GM21515 (cell line): ENCODE measurements around the gene CCDC83.

Experiments
- ATAC-seq: cut with Tn5 transposase; IDR thresholded peaks from one replicate; pipeline ENCODE4 v1.9.1; 2021; ENCODE audit not compliant: unreplicated experiment

The CCDC83 gene

DNA sequence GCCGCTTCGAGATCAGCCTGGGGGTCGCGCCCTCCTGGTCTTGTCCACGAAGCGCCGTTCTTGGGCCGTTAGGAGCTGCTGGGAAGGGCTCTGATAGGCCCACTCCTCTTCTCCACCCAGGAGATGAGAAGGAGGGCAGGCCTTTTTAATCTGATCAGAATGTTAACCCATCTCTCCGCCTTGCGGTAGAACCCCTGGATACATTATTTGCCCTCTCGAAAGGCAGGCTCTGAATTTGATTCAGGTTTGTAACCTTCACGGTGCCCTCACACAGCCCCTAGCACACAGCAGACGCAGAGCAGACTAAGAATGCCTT, at the start of gene CCDC83:
Gene CCDC83 (plus strand): TSS at position 43 of the 316 bp plus-strand sequence. CDS start 9,741 bp downstream, outside the sequence.
- no peak for ATAC-seq

DNA sequence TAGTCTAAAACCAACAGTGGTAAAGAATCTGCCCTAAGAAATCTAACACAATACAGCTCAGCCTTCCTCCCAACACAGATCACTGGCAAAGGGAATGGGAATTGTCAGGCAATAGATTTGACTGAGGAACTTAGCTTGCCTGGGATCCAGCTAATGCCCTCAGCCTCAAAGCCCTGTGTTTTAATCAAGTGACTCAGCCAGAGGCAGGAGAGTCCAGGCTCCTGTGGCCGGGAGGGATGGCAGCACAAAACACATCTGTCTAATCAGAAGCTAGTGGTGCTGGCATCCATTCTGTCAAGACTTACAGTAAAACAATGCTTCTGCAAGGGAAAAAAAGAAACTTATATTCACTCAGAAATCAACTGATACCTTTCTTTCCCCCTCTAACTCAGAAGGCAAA, 49.8 kb upstream of the CCDC83 start:
- no peak for ATAC-seq

- no peak for ATAC-seq
These were observed 49.2 kb upstream of the CCDC83 start for GRCh38 chr11:85806016-85806415.

- no peak for ATAC-seq
These were observed 48.3 kb upstream of the CCDC83 start for GRCh38 chr11:85806876-85807275.

- no peak for ATAC-seq
These were observed 46.0 kb upstream of the CCDC83 start for GRCh38 chr11:85809191-85809590.

GRCh38 chr11:85809863-85810262, 45.3 kb upstream of the CCDC83 start:
- no peak for ATAC-seq

DNA sequence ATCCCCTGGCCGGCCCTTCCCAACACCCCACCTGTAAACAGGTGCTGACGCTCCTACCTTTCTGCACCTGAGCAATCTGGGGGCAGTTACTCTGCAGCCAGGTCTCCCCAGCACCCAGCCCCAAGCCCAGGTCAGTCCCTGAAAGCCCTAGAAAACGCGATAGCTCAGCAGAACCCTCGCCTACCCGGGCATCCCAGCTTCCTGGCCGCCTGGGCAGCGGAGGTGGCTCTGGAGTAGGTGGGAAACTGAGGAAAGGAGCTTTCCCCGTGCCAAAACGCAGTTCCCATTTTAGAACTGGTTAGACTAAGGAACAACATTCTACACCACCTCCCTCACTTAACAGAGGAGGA, 44.7 kb upstream of the CCDC83 start:
- no peak for ATAC-seq

DNA sequence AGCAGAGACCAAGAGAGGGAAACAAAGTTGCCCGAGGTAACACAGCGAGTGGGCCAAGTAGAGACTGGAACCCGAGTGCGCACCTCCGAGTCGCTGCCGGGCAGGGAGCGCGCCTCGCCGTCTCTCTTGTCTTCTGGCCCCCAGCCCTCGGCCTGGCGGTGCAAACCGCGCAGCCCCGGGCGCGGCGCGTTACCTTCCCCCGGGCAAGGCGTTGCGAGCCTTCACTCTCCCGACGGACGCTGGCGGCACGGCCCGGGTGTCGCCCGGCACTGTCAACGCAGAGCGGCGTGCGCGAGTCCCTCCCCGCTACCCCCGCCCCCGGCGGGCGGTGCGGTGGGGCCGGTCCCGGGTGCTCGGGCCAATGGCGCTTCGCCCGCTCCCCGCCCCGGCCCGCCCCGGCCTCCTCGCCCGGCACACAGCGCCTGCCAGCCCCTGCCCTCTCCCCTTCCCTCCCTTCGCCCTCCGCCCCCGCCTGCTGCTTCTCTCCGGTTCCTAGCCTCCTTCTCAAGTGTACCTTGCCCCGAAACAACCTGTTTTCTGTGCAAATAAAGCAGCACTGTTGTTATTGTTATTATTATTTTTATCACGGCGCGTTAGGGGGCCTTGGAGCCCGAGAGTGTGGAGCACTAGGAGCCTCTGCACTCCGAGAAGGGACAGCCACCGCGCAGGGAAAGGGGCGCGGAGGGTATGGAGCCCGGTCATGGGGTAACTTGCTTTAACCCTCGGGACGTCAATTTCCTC, 44.1 kb upstream of the CCDC83 start, which contains the start of gene SYTL2:
Gene SYTL2 (minus strand): TSS at position 271 of the 741 bp plus-strand sequence. CDS start 53,416 bp downstream, outside the sequence.
- peak; percentile 83 for ATAC-seq

DNA sequence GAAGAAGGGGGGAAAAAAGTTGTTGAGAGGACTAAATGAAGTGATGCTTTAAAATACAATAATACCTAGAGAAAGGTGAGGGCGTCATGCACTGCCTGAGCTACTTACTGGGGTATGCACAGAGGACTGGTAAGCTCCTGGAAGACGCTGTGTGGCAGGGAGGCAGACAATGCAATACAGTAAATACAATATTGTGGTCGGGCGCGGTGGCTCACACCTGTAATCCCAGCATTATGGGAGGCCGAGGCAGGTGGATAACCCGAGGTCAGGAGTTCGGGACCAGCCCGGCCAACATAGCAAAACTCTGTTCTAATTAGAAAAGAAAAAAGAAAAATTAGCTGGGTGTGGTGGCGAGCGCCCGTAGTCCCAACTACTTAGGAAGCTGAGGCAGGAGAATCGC, 43.6 kb upstream of the CCDC83 start:
- no peak for ATAC-seq

DNA sequence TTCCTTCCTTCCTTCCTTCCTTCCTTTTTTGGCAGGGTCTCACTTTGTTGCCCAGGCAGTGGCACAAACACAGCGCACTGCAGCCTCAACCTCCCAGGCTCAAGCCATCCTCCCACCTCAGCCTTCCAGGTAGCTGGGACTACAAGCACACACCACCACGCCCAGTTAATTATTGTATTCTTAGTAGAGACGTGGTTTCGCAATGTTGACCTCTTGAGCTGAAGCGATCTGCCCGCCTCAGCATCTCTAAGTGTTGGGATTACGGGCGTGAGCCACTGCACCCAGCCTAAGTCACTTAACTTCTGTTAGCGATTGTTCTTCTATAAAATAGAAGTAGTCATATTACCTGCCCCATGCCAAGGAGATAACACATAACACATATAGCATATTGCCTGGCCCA, 41.5 kb upstream of the CCDC83 start:
- no peak for ATAC-seq

GRCh38 chr11:85815186-85815931, 39.8 kb upstream of the CCDC83 start:
- ATAC-seq: no peak

- ATAC-seq: no peak
These were observed 35.7 kb upstream of the CCDC83 start for GRCh38 chr11:85819441-85819840.

GRCh38 chr11:85821636-85822035, 33.5 kb upstream of the CCDC83 start:
- ATAC-seq: no peak

- no peak for ATAC-seq
These were observed 32.4 kb upstream of the CCDC83 start for GRCh38 chr11:85822814-85823213.

- no peak for ATAC-seq
These were observed 31.4 kb upstream of the CCDC83 start for GRCh38 chr11:85823816-85824215.

GRCh38 chr11:85825616-85826015, 29.6 kb upstream of the CCDC83 start:
- ATAC-seq: no peak

- ATAC-seq: peak; percentile 66
These were observed 28.9 kb upstream of the CCDC83 start for GRCh38 chr11:85826116-85826855.

DNA sequence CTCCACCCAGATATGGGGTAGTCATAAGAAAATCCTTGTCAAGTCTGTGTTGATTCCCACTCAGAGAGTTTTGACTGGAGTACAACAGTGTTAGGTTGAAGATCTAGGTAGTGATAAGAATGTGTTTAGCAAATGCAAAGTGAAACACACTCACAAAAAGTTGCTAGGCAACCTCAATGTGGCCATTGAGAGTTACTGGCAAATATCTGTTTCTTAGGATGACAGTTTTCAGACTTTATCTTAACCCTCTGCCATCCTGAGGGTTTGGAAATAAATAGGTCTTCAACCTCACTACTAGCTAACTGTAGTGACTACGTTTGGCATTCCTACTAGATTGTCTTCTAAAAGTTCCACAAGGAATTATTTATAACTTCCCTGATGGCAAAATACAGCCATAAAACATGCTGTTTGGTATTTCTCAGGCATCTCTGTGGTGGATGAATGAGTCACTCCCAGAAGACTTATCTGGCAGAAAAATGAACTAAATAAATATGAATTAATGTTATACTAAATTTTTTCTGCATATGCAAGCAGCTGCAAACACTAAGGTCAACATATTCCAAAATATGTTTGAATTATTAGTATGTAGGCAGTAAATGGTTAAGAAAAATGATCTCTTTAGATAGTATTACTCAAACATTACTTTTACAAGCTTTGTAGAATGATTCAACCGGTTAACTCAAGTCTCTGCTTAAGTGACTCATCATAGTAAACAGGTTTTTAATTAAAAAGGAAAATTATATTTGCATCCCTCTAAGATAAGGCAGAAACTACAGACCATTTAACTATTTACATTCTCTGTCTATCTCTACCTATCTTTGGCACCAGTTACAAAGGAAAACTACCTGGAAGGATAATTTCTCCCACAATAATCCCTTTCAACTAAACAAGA, 27.2 kb upstream of the CCDC83 start:
- ATAC-seq: no peak

GRCh38 chr11:85828640-85828978, 26.6 kb upstream of the CCDC83 start:
- ATAC-seq: no peak

- no peak for ATAC-seq
These were observed 26.0 kb upstream of the CCDC83 start for GRCh38 chr11:85829172-85829571.

DNA sequence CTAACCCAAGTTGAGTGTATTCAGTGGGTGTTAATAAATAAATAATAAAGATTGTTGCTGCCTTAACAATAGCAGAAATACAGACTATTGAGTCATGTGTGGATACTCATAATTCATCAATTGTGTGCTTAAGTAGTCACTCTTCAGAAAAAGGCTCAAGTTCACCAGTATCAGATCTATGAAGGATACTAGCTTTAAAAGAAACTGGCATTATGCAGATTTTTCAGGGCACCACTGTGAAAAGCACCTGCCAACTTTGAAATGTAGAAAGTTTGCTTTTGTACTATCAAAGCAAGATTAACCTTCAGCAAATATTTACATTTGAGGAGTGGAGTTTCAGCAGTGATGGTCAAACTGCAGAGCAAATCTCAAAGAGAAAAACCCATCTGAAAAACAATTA, 24.1 kb upstream of the CCDC83 start:
- ATAC-seq: no peak
